ENCODE data around the gene CCDC83. TPM values are rescaled to one million over a fixed set of nuclear protein-coding genes. Genes with fewer than 3 reads are reported as not detected.

CCDC83 gene
- total and polyA plus RNA-seq, 2 experiments from 2014 or later, result not detected

DNA sequence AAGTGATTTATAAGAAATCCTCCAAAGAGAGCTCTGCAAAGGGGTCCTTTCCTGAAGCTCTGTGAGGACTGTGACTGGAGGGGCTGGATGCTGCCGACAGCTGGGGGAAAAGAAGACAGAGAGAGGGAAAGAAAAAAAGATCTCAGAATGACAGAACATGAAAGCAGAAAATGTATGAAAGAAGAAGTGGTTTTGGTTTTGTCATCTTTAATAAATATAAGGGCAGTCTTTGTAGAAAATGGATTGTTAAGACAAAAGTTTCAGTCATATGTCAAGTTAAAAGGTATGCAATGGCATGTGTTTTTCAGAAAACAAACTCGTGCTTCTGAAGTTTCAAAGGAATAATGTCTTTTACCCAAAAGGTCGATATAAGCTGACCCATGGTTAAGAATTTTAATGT is 105.5 kb downstream of the CCDC83 start:
- WGBS, 2 experiments (ENCODE audit: low coverage in 1 of 2, low lambda C conversion rate in 2 of 2, missing lambda C conversion rate in 2 of 2), result 88 to 94% methylated on average over 3 of the region's 3 CpGs
- H3K9me3 ChIP-seq (ENCODE audit: low read depth), result no peaks in the 10 kb centered on the region
- H3K4me3 ChIP-seq, result no peak overlapping the region
- no peaks in the 10 kb centered on the region for H3K27me3 ChIP-seq (replicated peaks; ENCODE audit: insufficient read depth)
- TF ChIP-seq EZH2 (IDR thresholded peaks at IDR 0.05; ENCODE audit: insufficient read depth, poor library complexity, severe bottlenecking), result no peak
- TF ChIP-seq EZH2phosphoT487 (IDR thresholded peaks at IDR 0.05; ENCODE audit: insufficient read depth, low read depth), result no peak
- H3K27ac ChIP-seq, result no peak overlapping the region; the same call in 1 of the 2 replicates
- peaks cover 69% of the 10 kb centered on the region for H3K36me3 ChIP-seq (ENCODE audit: low read depth)
- DNase-seq, result no peak
- H4K20me1 ChIP-seq (ENCODE audit: insufficient read depth), result no peaks in the 10 kb centered on the region; the same call in 1 of the 2 replicates
- H3K79me2 ChIP-seq (ENCODE audit: insufficient read depth), result peaks cover 99% of the 10 kb centered on the region
- H3F3A ChIP-seq (ENCODE audit: insufficient read depth), result peaks cover 75% of the 10 kb centered on the region
- in situ Hi-C loops (cut with MboI), result loop anchor here (25.0 kb wide), 1 partner anchor 273 kb away; the partner anchor contains the start of gene CCDC89
- H3K4me2 ChIP-seq (ENCODE audit: unreplicated experiment), result no peak overlapping the region
- H3K4me1 ChIP-seq (ENCODE audit: insufficient read depth), result peaks cover 23% of the 10 kb centered on the region
- no peak overlapping the region for H2AFZ ChIP-seq
- H3K9me2 ChIP-seq (ENCODE audit: insufficient read depth), result no peaks in the 10 kb centered on the region
- H3K9ac ChIP-seq, result no peak overlapping the region

GRCh38 chr11:85961130-85961529 is 105.9 kb downstream of the CCDC83 start:
- Histone ChIP-seq H3K9me2 (ENCODE audit: insufficient read depth) (no peaks in the 10 kb centered on the region), H2AFZ (no peak overlapping the region), H3K27ac (peak overlapping the region; percentile 14; the same call in 1 of the 2 replicates), H3K4me3 (no peak overlapping the region), H3F3A (ENCODE audit: insufficient read depth) (peaks cover 73% of the 10 kb centered on the region), H3K9me3 (ENCODE audit: low read depth) (no peaks in the 10 kb centered on the region), H3K79me2 (ENCODE audit: insufficient read depth) (peaks cover 100% of the 10 kb centered on the region), H3K4me1 (ENCODE audit: insufficient read depth) (peaks cover 19% of the 10 kb centered on the region), H4K20me1 (ENCODE audit: insufficient read depth) (no peaks in the 10 kb centered on the region; the same call in 1 of the 2 replicates), H3K36me3 (ENCODE audit: low read depth) (peaks cover 67% of the 10 kb centered on the region), H3K4me2 (ENCODE audit: unreplicated experiment) (no peak overlapping the region), H3K27me3 (replicated peaks; ENCODE audit: insufficient read depth) (no peaks in the 10 kb centered on the region), H3K9ac (no peak overlapping the region)
- TF ChIP-seq EZH2 (IDR thresholded peaks at IDR 0.05; ENCODE audit: insufficient read depth, poor library complexity, severe bottlenecking) (no peak), EZH2phosphoT487 (IDR thresholded peaks at IDR 0.05; ENCODE audit: insufficient read depth, low read depth) (no peak)
- no peak for DNase-seq
- 42 to 44% methylated on average over 6 of the region's 6 CpGs for WGBS, 2 experiments (ENCODE audit: low coverage in 1 of 2, low lambda C conversion rate in 2 of 2, missing lambda C conversion rate in 2 of 2)
- in situ Hi-C loops (cut with MboI), result loop anchor here (25.0 kb wide), 1 partner anchor 274 kb away; the partner anchor contains the start of gene CCDC89

DNA sequence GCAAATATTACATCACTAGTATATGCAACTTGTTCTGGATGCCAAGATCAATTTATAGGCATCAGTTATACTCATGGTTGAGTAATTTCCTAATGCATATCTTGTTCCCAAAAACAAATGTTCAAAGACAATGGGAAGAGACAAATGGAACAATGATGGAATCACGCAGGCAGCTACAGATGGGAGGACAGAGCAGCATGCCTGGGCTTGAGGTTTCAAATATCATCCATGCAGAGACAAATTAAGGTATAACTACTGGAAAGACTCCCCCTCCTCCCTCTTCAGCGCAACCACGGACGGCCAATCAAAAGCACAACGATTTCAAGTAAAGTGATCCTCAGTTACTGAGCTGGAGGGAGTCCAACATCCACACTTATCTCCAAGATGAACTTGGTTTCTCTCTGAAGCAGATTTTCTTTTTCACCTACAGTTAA is 106.8 kb downstream of the CCDC83 start:
- H3K27ac ChIP-seq, result no peak overlapping the region
- no peak for DNase-seq
- peaks cover 100% of the 10 kb centered on the region for H3K79me2 ChIP-seq (ENCODE audit: insufficient read depth)
- H3K9ac ChIP-seq, result no peak overlapping the region
- no peaks in the 10 kb centered on the region for H3K27me3 ChIP-seq (replicated peaks; ENCODE audit: insufficient read depth)
- H2AFZ ChIP-seq, result no peak overlapping the region
- no peaks in the 10 kb centered on the region for H3K9me3 ChIP-seq (ENCODE audit: low read depth)
- H3K4me1 ChIP-seq (ENCODE audit: insufficient read depth), result peaks cover 12% of the 10 kb centered on the region
- TF ChIP-seq EZH2phosphoT487 (IDR thresholded peaks at IDR 0.05; ENCODE audit: insufficient read depth, low read depth) (no peak), EZH2 (IDR thresholded peaks at IDR 0.05; ENCODE audit: insufficient read depth, poor library complexity, severe bottlenecking) (no peak)
- H3K9me2 ChIP-seq (ENCODE audit: insufficient read depth), result no peaks in the 10 kb centered on the region
- H3K4me2 ChIP-seq (ENCODE audit: unreplicated experiment), result no peak overlapping the region
- H3K4me3 ChIP-seq, result no peak overlapping the region
- H4K20me1 ChIP-seq (ENCODE audit: insufficient read depth), result no peaks in the 10 kb centered on the region; the same call in 1 of the 2 replicates
- WGBS, 2 experiments (ENCODE audit: low coverage in 1 of 2, low lambda C conversion rate in 2 of 2, missing lambda C conversion rate in 2 of 2), result 70 to 73% methylated on average over 5 of the region's 5 CpGs
- H3K36me3 ChIP-seq (ENCODE audit: low read depth), result peaks cover 67% of the 10 kb centered on the region
- in situ Hi-C loops (cut with MboI), result loop anchor here (25.0 kb wide), 1 partner anchor 275 kb away; the partner anchor contains the start of gene CCDC89
- H3F3A ChIP-seq (ENCODE audit: insufficient read depth), result peaks cover 73% of the 10 kb centered on the region

- Histone ChIP-seq H3K9me2 (ENCODE audit: insufficient read depth) (no peaks in the 10 kb centered on the region), H3K4me3 (no peak overlapping the region), H3K79me2 (ENCODE audit: insufficient read depth) (peaks cover 90% of the 10 kb centered on the region), H3K4me1 (ENCODE audit: insufficient read depth) (peaks cover 36% of the 10 kb centered on the region), H3K27me3 (replicated peaks; ENCODE audit: insufficient read depth) (no peaks in the 10 kb centered on the region), H3K9me3 (ENCODE audit: low read depth) (no peaks in the 10 kb centered on the region), H3K36me3 (ENCODE audit: low read depth) (peaks cover 52% of the 10 kb centered on the region), H2AFZ (no peak overlapping the region), H3F3A (ENCODE audit: insufficient read depth) (peaks cover 80% of the 10 kb centered on the region), H4K20me1 (ENCODE audit: insufficient read depth) (no peaks in the 10 kb centered on the region; the same call in 1 of the 2 replicates), H3K9ac (no peak overlapping the region), H3K4me2 (ENCODE audit: unreplicated experiment) (no peak overlapping the region), H3K27ac (peak overlapping the region; percentile 52)
- no peak for TF ChIP-seq EZH2 (IDR thresholded peaks at IDR 0.05; ENCODE audit: insufficient read depth, poor library complexity, severe bottlenecking)
- TF ChIP-seq EZH2phosphoT487 (IDR thresholded peaks at IDR 0.05; ENCODE audit: insufficient read depth, low read depth), result no peak
- 52 to 53% methylated on average over 2 of the region's 2 CpGs for WGBS, 2 experiments (ENCODE audit: low coverage in 1 of 2, low lambda C conversion rate in 2 of 2, missing lambda C conversion rate in 2 of 2)
- DNase-seq, result peak; percentile 79
- in situ Hi-C loops (cut with MboI), result loop anchor here (25.0 kb wide), 1 partner anchor 278 kb away; the partner anchor contains the start of gene CCDC89
Measured at GRCh38 chr11:85965202-85965601, 110.0 kb downstream of the CCDC83 start.

Data from GM23248 (cell line).